Panc1 (cell line): Measurements from ENCODE around the gene IGFN1. TPM values are rescaled to one million over a fixed set of nuclear protein-coding genes. Genes with fewer than 3 reads are reported as not detected.

Source experiments
- ATAC-seq: fragments of 200-7000 bp; cut with Tn5 transposase; 2 replicates; pipeline ENCODE4 v1.9.1; 2020; ENCODE audit warnings: mild to moderate bottlenecking, moderate library complexity
- BruUV-seq: library from RNA; stranded (reverse); fragments of 400-500 nt; replicated peaks from 2 replicates; lab custom pipeline; 2021; lab: Mats Ljungman, UMichigan
- CTCF ChIA-PET: fragments of 300-600 bp; sonication (Branson Sonifier 250); formaldehyde crosslinking; loops from one replicate; lab custom pipeline; 2022; ENCODE audit warnings: antibody characterized with exemption; lab: Charles Lee
- POLR2A ChIA-PET: fragments of 300-600 bp; sonication (Branson Sonifier 250); formaldehyde crosslinking; loops from one replicate; lab custom pipeline; 2022; ENCODE audit warnings: antibody characterized with exemption; lab: Charles Lee
- DNase-seq: peaks from one replicate; pipeline ENCODE4 v3.0.0-alpha.2; 2010; ENCODE audit warnings: low read depth, low spot score
- H3K27ac ChIP-seq: 2 replicates; pipeline ENCODE4 v1.5.1; 2011; ENCODE audit warnings: mild to moderate bottlenecking, low read length, inconsistent platforms
- H3K27me3 ChIP-seq: fragments of 200-500 bp; sonication (Bioruptor generic); 2 replicates; pipeline ENCODE4 v1.6.0; 2014; ENCODE audit warnings: low read length, inconsistent platforms; ENCODE audit not compliant: control insufficient read depth, insufficient read depth
- H3K36me3 ChIP-seq: fragments of 200-500 bp; sonication (Bioruptor generic); 2 replicates; pipeline ENCODE4 v1.5.1; 2014; ENCODE audit warnings: inconsistent platforms, mild to moderate bottlenecking, low read length, moderate library complexity; ENCODE audit not compliant: control insufficient read depth, insufficient read depth
- H3K4me1 ChIP-seq: 2 replicates; pipeline ENCODE4 v1.5.1; 2011; ENCODE audit warnings: inconsistent platforms, mild to moderate bottlenecking, low read length, moderate library complexity; ENCODE audit not compliant: control insufficient read depth, insufficient read depth
- H3K4me3 ChIP-seq, 2 experiments: 2 replicates each; pipeline ENCODE4 v1.5.1; 2011 to 2012; ENCODE audit warnings: low read depth in 2 of 2, low read length in 2 of 2, mild to moderate bottlenecking in 2 of 2, inconsistent platforms in 1 of 2, moderate library complexity in 1 of 2
- H3K9me3 ChIP-seq: fragments of 200-500 bp; sonication (Bioruptor generic); 2 replicates; pipeline ENCODE4 v1.5.1; 2014; ENCODE audit warnings: low read depth, mild to moderate bottlenecking, inconsistent platforms, low read length, moderate library complexity; ENCODE audit not compliant: control insufficient read depth, insufficient read depth
- CTCF ChIP-seq: fragments of 450-650 bp; IDR thresholded peaks from 2 replicates; pipeline ENCODE4 v1.5.1; 2017; ENCODE audit warnings: mild to moderate bottlenecking
- POLR2AphosphoS5 ChIP-seq: IDR thresholded peaks from 2 replicates; pipeline ENCODE4 v1.6.1; 2012; ENCODE audit warnings: mild to moderate bottlenecking, low read depth, low read length, moderate library complexity
- REST ChIP-seq, 2 experiments: IDR thresholded peaks; 2 replicates each; pipeline ENCODE4 v1.6.1; 2011 to 2012; ENCODE audit warnings: low read depth in 2 of 2, control low read depth in 1 of 2, low read length in 1 of 2, mild to moderate bottlenecking in 1 of 2, moderate library complexity in 1 of 2; ENCODE audit not compliant: insufficient read depth in 1 of 2
- SIN3A ChIP-seq: IDR thresholded peaks from 2 replicates; pipeline ENCODE4 v1.6.1; 2012; ENCODE audit warnings: low read depth, mild to moderate bottlenecking, low read length, moderate library complexity, borderline replicate concordance; ENCODE audit not compliant: insufficient read depth
- TCF7L2 ChIP-seq: IDR thresholded peaks from 2 replicates; pipeline ENCODE4 v1.6.1; 2011; ENCODE audit warnings: mild to moderate bottlenecking, low read depth, low read length, inconsistent platforms
- in situ Hi-C: cut with HindIII; loops from 2 replicates; pipeline ENCODE4 v1.10.0; 2016; ENCODE audit warnings: low sequenced_read_pairs, low pct_unique_long_range_greater_than_20kb
- intact Hi-C: fragments of 100-400 bp; cut with micrococcal nuclease; formaldehyde crosslinking; loops from one replicate; pipeline ENCODE4 v1.10.0; 2022; ENCODE audit not compliant: unreplicated experiment
- total RNA-seq: library from RNA; stranded (reverse); gene quantifications from one replicate; pipeline ENCODE4 v1.2.1, GENCODE V29; 2021; ENCODE audit not compliant: unreplicated experiment

The IGFN1 gene
- total RNA-seq, 1 experiment from 2014 or later = not detected

- Histone ChIP-seq H3K27ac (no peak overlapping the region), H3K9me3 (no peaks in the 10 kb centered on the region), H3K27me3 (no peaks in the 10 kb centered on the region), H3K4me3 (no peak overlapping the region), H3K36me3 (no peaks in the 10 kb centered on the region), H3K4me1 (no peaks in the 10 kb centered on the region)
- TF ChIP-seq CTCF = no peak
- no peak for TF ChIP-seq POLR2AphosphoS5
- ChIA-PET CTCF (no interaction called here), POLR2A (no interaction called here)
- no peak for ATAC-seq
- no peak for DNase-seq
- intact Hi-C loops (no loop called here), in situ Hi-C loops (no loop called here)
- no TSS peak for BruUV-seq
Measured at GRCh38 chr1:201229095-201229494, 38.5 kb downstream of the IGFN1 start.

- Histone ChIP-seq H3K36me3 (no peaks in the 10 kb centered on the region), H3K4me3 (no peak overlapping the region), H3K27ac (no peak overlapping the region), H3K27me3 (no peaks in the 10 kb centered on the region), H3K4me1 (no peaks in the 10 kb centered on the region), H3K9me3 (no peaks in the 10 kb centered on the region)
- CTCF ChIA-PET = no interaction called here
- BruUV-seq = no TSS peak
- ATAC-seq (peak; percentile 51; the same call in 1 of the 2 replicates), DNase-seq (no peak)
- POLR2A ChIA-PET = no interaction called here
- intact Hi-C loops = no loop called here
- in situ Hi-C loops = no loop called here
- TF ChIP-seq SIN3A (no peak), REST (IDR thresholded peaks at IDR 0.05; ENCODE audit: insufficient read depth in 1 of 2, low read depth in 2 of 2, low read length in 1 of 2) (no peak), TCF7L2 (no peak), POLR2AphosphoS5 (no peak), CTCF (no peak)
Measured at GRCh38 chr1:201229771-201230635, 39.4 kb downstream of the IGFN1 start.
